Measurements from ENCODE around the gene ACE. TPM values are rescaled to one million over a fixed set of nuclear protein-coding genes. Genes with fewer than 3 reads are reported as not detected.

Gene ACE
- total RNA-seq, 1 donor from 2014 or later = 9.6 TPM

- H3K4me1 ChIP-seq = peaks cover 54% of the 10 kb centered on the region
Measured at GRCh38 chr17:63442549-63443035, 34.3 kb upstream of the ACE start.

GRCh38 chr17:63443053-63443452, 33.8 kb upstream of the ACE start:
- TF ChIP-seq POLR2AphosphoS5 (IDR thresholded peaks at IDR 0.05; ENCODE audit: insufficient read depth in 1 of 2, low read depth in 1 of 2) (no peak), POLR2A (IDR thresholded peaks at IDR 0.05) (no peak), CTCF (IDR thresholded peaks at IDR 0.05) (no peak)
- intact Hi-C loops (cut with DNase I) = loop anchor here (10.0 kb wide), 1 partner anchor 102 kb away; no protein-coding TSS in a partner anchor
- no peak for DNase-seq (ENCODE audit: extremely low spot score in 2 of 2)
- Histone ChIP-seq H3K27me3 (no peaks in the 10 kb centered on the region), H3K4me3 (no peak overlapping the region), H3K27ac (no peak overlapping the region), H3K4me1 (peaks cover 54% of the 10 kb centered on the region), H3K36me3 (no peaks in the 10 kb centered on the region), H3K9me3 (no peaks in the 10 kb centered on the region)

More at GRCh38 chr17:63442549-63443035, 34.3 kb upstream of the ACE start:
- H3K27ac ChIP-seq = no peak overlapping the region
- intact Hi-C loops (cut with DNase I) = loop anchor here (10.0 kb wide), 1 partner anchor 102 kb away; no protein-coding TSS in a partner anchor
- TF ChIP-seq POLR2AphosphoS5 (IDR thresholded peaks at IDR 0.05; ENCODE audit: insufficient read depth in 1 of 2, low read depth in 1 of 2) (no peak), CTCF (IDR thresholded peaks at IDR 0.05) (no peak), POLR2A (IDR thresholded peaks at IDR 0.05) (no peak)
- no peaks in the 10 kb centered on the region for H3K36me3 ChIP-seq
- DNase-seq (ENCODE audit: extremely low spot score in 2 of 2) = no peak
- no peak overlapping the region for H3K4me3 ChIP-seq
- no peaks in the 10 kb centered on the region for H3K27me3 ChIP-seq
- H3K9me3 ChIP-seq = no peaks in the 10 kb centered on the region

GRCh38 chr17:63444457-63444856, 32.4 kb upstream of the ACE start:
- no peak for DNase-seq (ENCODE audit: extremely low spot score in 2 of 2)
- H3K27ac ChIP-seq = no peak overlapping the region
- H3K36me3 ChIP-seq = no peaks in the 10 kb centered on the region
- intact Hi-C loops (cut with DNase I) = loop anchor here (10.0 kb wide), 1 partner anchor 100 kb away; no protein-coding TSS in a partner anchor
- H3K4me3 ChIP-seq = no peak overlapping the region
- no peaks in the 10 kb centered on the region for H3K9me3 ChIP-seq
- TF ChIP-seq POLR2AphosphoS5 (IDR thresholded peaks at IDR 0.05; ENCODE audit: insufficient read depth in 1 of 2, low read depth in 1 of 2) = no peak
- no peak for TF ChIP-seq CTCF (IDR thresholded peaks at IDR 0.05)
- no peak for TF ChIP-seq POLR2A (IDR thresholded peaks at IDR 0.05)
- peaks cover 43% of the 10 kb centered on the region for H3K4me1 ChIP-seq
- H3K27me3 ChIP-seq = no peaks in the 10 kb centered on the region

- Histone ChIP-seq H3K27ac (peak overlapping the region; percentile 93), H3K36me3 (no peaks in the 10 kb centered on the region), H3K4me1 (peaks cover 37% of the 10 kb centered on the region), H3K27me3 (no peaks in the 10 kb centered on the region), H3K9me3 (no peaks in the 10 kb centered on the region), H3K4me3 (peak overlapping the region; percentile 73 to 84)
- no peak for TF ChIP-seq POLR2A (IDR thresholded peaks at IDR 0.05)
- intact Hi-C loops (cut with DNase I) = loop anchor here (10.0 kb wide), 1 partner anchor 100 kb away; no protein-coding TSS in a partner anchor
- no peak for DNase-seq (ENCODE audit: extremely low spot score in 2 of 2)
Measured at GRCh38 chr17:63445065-63445464, 31.8 kb upstream of the ACE start.

GRCh38 chr17:63445571-63445953, 31.3 kb upstream of the ACE start:
- Histone ChIP-seq H3K9me3 (no peaks in the 10 kb centered on the region), H3K4me1 (peaks cover 32% of the 10 kb centered on the region), H3K27ac (peak overlapping the region; percentile 93), H3K36me3 (no peaks in the 10 kb centered on the region), H3K4me3 (peak overlapping the region; percentile 73 to 84), H3K27me3 (no peaks in the 10 kb centered on the region)
- intact Hi-C loops (cut with DNase I) = loop anchor here (10.0 kb wide), 1 partner anchor 99 kb away; no protein-coding TSS in a partner anchor
- TF ChIP-seq POLR2A (IDR thresholded peaks at IDR 0.05) (no peak), POLR2AphosphoS5 (IDR thresholded peaks at IDR 0.05; ENCODE audit: insufficient read depth in 1 of 2, low read depth in 1 of 2) (no peak), CTCF (IDR thresholded peaks at IDR 0.05) (no peak)
- DNase-seq (ENCODE audit: extremely low spot score in 2 of 2) = no peak
